Prostate gland (tissue), 2 donors: ENCODE data around the gene SLC22A4.

Source experiments
- CTCF ChIP-seq, 4 experiments: fragments of 200-600 bp in 2 of 4; fragments of 450-650 bp in 2 of 4; sonication (generic) in 2 of 4; IDR thresholded peaks; 1 replicate in 3 of 4; 2 replicates in 1 of 4; pipeline ENCODE4 v1.5.1; 2016 to 2019; ENCODE audit warnings: antibody characterized with exemption in 4 of 4, mild to moderate bottlenecking in 2 of 4, moderate library complexity in 2 of 4
- POLR2A ChIP-seq: fragments of 450-650 bp; IDR thresholded peaks from one replicate; pipeline ENCODE4 v1.6.1; 2016; ENCODE audit warnings: antibody characterized with exemption, mild to moderate bottlenecking
- POLR2AphosphoS5 ChIP-seq: sonication (generic); formaldehyde crosslinking; IDR thresholded peaks from one replicate; pipeline ENCODE4 v1.6.1; 2017; ENCODE audit warnings: antibody characterized with exemption

DNA sequence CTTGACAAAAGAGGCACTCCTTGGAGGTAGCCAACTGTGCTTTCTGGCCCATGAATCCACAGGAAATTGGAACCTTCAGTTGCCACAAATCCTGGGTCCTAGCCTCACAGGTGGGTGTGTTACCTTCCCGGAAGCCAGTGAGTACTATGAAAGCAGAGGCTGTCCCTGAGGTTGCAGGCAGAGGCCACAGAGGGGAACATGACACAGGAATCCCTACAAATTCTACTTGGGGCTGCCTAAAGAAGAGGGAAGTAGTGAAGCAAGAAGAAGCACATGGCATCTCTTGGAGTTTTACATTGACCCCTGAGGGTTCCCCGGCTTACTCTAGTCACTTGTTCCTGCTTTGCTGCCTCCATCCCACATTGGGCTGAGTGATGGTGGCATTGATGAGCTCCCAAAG, 77.9 kb downstream of the SLC22A4 start:
- TF ChIP-seq POLR2A (no peak), CTCF (IDR thresholded peaks at IDR 0.05) (no peak), POLR2AphosphoS5 (no peak)
